Measurements from ENCODE around the gene CENPS. TPM values are rescaled to one million over a fixed set of nuclear protein-coding genes. Genes with fewer than 3 reads are reported as not detected.

CENPS gene
- total RNA-seq, 2 donors from 2014 or later, result 23.1 to 30.8 TPM

DNA sequence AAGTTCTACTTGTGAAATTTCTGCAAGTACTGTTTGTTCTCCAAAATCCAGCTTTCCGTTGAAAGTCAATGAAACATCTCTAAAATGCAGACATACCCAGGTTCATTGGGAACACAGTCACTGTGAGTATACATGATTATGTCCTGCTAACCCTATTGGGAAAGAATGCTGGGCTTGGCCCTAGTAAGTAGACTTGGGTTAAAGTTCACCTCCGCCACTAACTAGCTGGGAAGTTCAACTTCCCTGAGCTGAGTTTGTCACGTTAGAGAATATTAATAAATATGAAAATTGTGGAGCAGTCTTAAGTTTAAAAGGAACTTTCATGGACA lies 41.9 kb upstream of the CENPS start:
- peaks cover 4% of the 10 kb centered on the region for H3K36me3 ChIP-seq (ENCODE audit: control insufficient read depth, insufficient read depth, low read length)
- 89 to 90% methylated on average over 3 of the region's 3 CpGs for WGBS, 2 experiments (ENCODE audit: insufficient coverage in 1 of 2, insufficient read length in 1 of 2)
- no peak overlapping the region for H3K9ac ChIP-seq (ENCODE audit: extremely low read depth, low read length, poor library complexity, severe bottlenecking)
- no peak overlapping the region for H3K4me3 ChIP-seq (ENCODE audit: low read length)
- no peaks in the 10 kb centered on the region for H3K27me3 ChIP-seq (ENCODE audit: control insufficient read depth, insufficient read depth, low read length, poor library complexity, severe bottlenecking)
- H3K9me3 ChIP-seq (ENCODE audit: control insufficient read depth, low read length), result no peaks in the 10 kb centered on the region
- H3K4me1 ChIP-seq (ENCODE audit: control insufficient read depth, insufficient read depth, low read length), result no peaks in the 10 kb centered on the region
- Mint-ChIP-seq H3K4me1 (peaks cover 6% of the 10 kb centered on the region), H3K4me3 (no peak overlapping the region), H3K36me3 (ENCODE audit: low read depth) (peaks cover 35% of the 10 kb centered on the region), H3K27me3 (ENCODE audit: insufficient read depth) (no peaks in the 10 kb centered on the region), H3K9me3 (no peaks in the 10 kb centered on the region), H3K27ac (no peak overlapping the region)
- no peak overlapping the region for H3K27ac ChIP-seq (ENCODE audit: low read depth, low read length)
- TF ChIP-seq, protein P1, sequence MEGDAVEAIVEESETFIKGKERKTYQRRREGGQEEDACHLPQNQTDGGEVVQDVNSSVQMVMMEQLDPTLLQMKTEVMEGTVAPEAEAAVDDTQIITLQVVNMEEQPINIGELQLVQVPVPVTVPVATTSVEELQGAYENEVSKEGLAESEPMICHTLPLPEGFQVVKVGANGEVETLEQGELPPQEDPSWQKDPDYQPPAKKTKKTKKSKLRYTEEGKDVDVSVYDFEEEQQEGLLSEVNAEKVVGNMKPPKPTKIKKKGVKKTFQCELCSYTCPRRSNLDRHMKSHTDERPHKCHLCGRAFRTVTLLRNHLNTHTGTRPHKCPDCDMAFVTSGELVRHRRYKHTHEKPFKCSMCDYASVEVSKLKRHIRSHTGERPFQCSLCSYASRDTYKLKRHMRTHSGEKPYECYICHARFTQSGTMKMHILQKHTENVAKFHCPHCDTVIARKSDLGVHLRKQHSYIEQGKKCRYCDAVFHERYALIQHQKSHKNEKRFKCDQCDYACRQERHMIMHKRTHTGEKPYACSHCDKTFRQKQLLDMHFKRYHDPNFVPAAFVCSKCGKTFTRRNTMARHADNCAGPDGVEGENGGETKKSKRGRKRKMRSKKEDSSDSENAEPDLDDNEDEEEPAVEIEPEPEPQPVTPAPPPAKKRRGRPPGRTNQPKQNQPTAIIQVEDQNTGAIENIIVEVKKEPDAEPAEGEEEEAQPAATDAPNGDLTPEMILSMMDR (conservative IDR thresholded peaks at IDR 0.05), result no peak
- no peak for DNase-seq

DNA sequence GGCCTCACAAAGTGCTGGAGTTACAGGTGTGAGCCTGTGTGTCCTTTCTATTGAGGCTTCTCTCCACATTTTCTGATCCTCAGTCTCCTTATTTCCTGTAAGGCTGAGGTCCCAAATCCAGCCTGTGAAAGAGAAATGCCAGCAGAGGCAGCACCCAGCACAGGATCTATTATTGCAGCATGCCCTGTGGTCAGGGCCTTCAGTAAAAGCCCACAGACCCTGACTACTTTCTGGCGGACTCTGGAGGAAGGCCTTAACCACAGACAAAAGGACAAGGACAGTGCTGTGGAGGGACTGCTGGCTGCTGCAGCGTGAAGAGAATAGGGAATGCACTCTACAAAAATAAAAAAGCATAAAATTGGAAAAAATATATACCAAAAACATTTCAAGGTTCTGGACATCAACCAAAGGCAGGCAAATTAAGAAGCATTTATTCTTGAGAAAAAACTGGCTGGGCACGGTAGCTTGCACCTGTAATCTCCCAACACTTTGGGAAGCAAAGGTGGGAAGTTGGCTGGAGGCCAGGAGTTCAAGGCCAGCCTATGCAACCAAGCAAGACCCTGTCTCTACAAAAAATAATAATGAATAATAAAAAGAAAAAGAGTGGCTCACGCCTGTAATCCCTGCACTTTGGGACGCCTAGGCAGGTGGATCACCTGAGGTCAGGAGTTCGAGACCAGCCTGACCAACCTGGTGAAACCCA lies 40.8 kb upstream of the CENPS start:
- Histone ChIP-seq H3K4me3 (ENCODE audit: low read length) (no peak overlapping the region), H3K9me3 (ENCODE audit: control insufficient read depth, low read length) (peaks cover 8% of the 10 kb centered on the region), H3K4me1 (ENCODE audit: control insufficient read depth, insufficient read depth, low read length) (no peaks in the 10 kb centered on the region), H3K9ac (ENCODE audit: extremely low read depth, low read length, poor library complexity, severe bottlenecking) (no peak overlapping the region), H3K36me3 (ENCODE audit: control insufficient read depth, insufficient read depth, low read length) (peaks cover 4% of the 10 kb centered on the region), H3K27me3 (ENCODE audit: control insufficient read depth, insufficient read depth, low read length, poor library complexity, severe bottlenecking) (no peaks in the 10 kb centered on the region), H3K27ac (ENCODE audit: low read depth, low read length) (peak overlapping the region; percentile 44)
- TF ChIP-seq, protein P1 (conservative IDR thresholded peaks at IDR 0.05), result no peak
- H3K4me1 Mint-ChIP-seq, result peaks cover 6% of the 10 kb centered on the region
- 97 to 98% methylated on average over 4 to 6 of the region's 6 CpGs for WGBS, 2 experiments (ENCODE audit: insufficient coverage in 1 of 2, insufficient read length in 1 of 2)
- H3K27me3 Mint-ChIP-seq (ENCODE audit: insufficient read depth), result no peaks in the 10 kb centered on the region
- H3K27ac Mint-ChIP-seq, result no peak overlapping the region
- peaks cover 32% of the 10 kb centered on the region for H3K36me3 Mint-ChIP-seq (ENCODE audit: low read depth)
- peaks cover 7% of the 10 kb centered on the region for H3K9me3 Mint-ChIP-seq
- H3K4me3 Mint-ChIP-seq, result no peak overlapping the region
- DNase-seq, result no peak

DNA sequence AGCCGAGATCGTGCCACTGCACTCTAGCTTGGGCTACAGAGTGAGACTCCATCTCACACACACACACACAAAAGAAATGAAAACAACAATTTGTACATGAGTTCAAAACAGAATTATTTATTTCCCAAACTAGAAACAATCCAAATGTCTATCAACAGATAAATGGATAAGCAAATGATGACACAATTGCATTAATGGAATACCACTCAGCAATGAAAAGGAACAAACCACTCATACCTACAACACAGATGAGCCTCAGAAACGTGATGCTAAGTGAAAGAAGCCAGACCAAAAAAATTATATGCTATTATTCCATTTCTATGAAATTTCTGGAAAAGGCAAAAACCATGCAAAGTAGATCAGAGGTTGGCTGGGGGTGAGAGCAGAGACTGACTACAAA lies 33.4 kb upstream of the CENPS start:
- no peak overlapping the region for H3K4me3 Mint-ChIP-seq
- WGBS, 2 experiments (ENCODE audit: insufficient coverage in 1 of 2, insufficient read length in 1 of 2), result 90 to 100% methylated on average over 2 to 3 of the region's 3 CpGs
- H3K4me3 ChIP-seq (ENCODE audit: low read length), result no peak overlapping the region
- no peaks in the 10 kb centered on the region for H3K27me3 Mint-ChIP-seq (ENCODE audit: insufficient read depth)
- TF ChIP-seq, protein P1 (conservative IDR thresholded peaks at IDR 0.05), result no peak
- H3K27me3 ChIP-seq (ENCODE audit: control insufficient read depth, insufficient read depth, low read length, poor library complexity, severe bottlenecking), result no peaks in the 10 kb centered on the region
- no peak overlapping the region for H3K27ac ChIP-seq (ENCODE audit: low read depth, low read length)
- peaks cover 8% of the 10 kb centered on the region for H3K36me3 ChIP-seq (ENCODE audit: control insufficient read depth, insufficient read depth, low read length)
- peaks cover 9% of the 10 kb centered on the region for H3K9me3 ChIP-seq (ENCODE audit: control insufficient read depth, low read length)
- H3K36me3 Mint-ChIP-seq (ENCODE audit: low read depth), result peaks cover 21% of the 10 kb centered on the region
- peaks cover 14% of the 10 kb centered on the region for H3K4me1 Mint-ChIP-seq
- H3K27ac Mint-ChIP-seq, result no peak overlapping the region
- no peaks in the 10 kb centered on the region for H3K4me1 ChIP-seq (ENCODE audit: control insufficient read depth, insufficient read depth, low read length)
- H3K9me3 Mint-ChIP-seq, result peaks cover 10% of the 10 kb centered on the region
- H3K9ac ChIP-seq (ENCODE audit: extremely low read depth, low read length, poor library complexity, severe bottlenecking), result no peak overlapping the region
- no peak for DNase-seq
